Measurements from ENCODE around the gene ARHGEF28.

Gene ARHGEF28

GRCh38 chr5:73915345-73915744 is 289.3 kb downstream of the ARHGEF28 start:
- H4K20me1 ChIP-seq (ENCODE audit: control insufficient read depth, insufficient read depth, low read depth, low read length), result no peaks in the 10 kb centered on the region
- H3K27me3 ChIP-seq (ENCODE audit: control insufficient read depth, low read length), result no peaks in the 10 kb centered on the region
- H3K4me1 ChIP-seq (ENCODE audit: control insufficient read depth, low read length), result peaks cover 8% of the 10 kb centered on the region
- no peaks in the 10 kb centered on the region for H3K9me2 ChIP-seq (replicated peaks; ENCODE audit: control insufficient read depth, low read length)
- TF ChIP-seq EZH2phosphoT487 (IDR thresholded peaks at IDR 0.05; ENCODE audit: borderline replicate concordance, low read length), result no peak
- no peak for TF ChIP-seq CTCF (IDR thresholded peaks at IDR 0.05; ENCODE audit: low read depth, low read length, poor library complexity, severe bottlenecking)
- no peak overlapping the region for H3K4me3 ChIP-seq (ENCODE audit: low read length)
- no peaks in the 10 kb centered on the region for H3F3A ChIP-seq (ENCODE audit: control insufficient read depth, insufficient read depth)
- H3K27ac ChIP-seq (ENCODE audit: low read depth, low read length), result no peak overlapping the region
- H3K9me3 ChIP-seq (ENCODE audit: control insufficient read depth, insufficient read depth, low read length), result no peaks in the 10 kb centered on the region
- no peak overlapping the region for H3K4me2 ChIP-seq (ENCODE audit: low read length)
- H3K36me3 ChIP-seq (ENCODE audit: control insufficient read depth, low read length), result no peaks in the 10 kb centered on the region
- no peaks in the 10 kb centered on the region for H3K79me2 ChIP-seq (ENCODE audit: control insufficient read depth, low read length)

GRCh38 chr5:73917433-73917832 is 291.4 kb downstream of the ARHGEF28 start:
- no peaks in the 10 kb centered on the region for H3K79me2 ChIP-seq (ENCODE audit: control insufficient read depth, low read length)
- H3K9me3 ChIP-seq (ENCODE audit: control insufficient read depth, insufficient read depth, low read length), result no peaks in the 10 kb centered on the region
- no peaks in the 10 kb centered on the region for H3K27me3 ChIP-seq (ENCODE audit: control insufficient read depth, low read length)
- TF ChIP-seq CTCF (IDR thresholded peaks at IDR 0.05; ENCODE audit: low read depth, low read length, poor library complexity, severe bottlenecking), result no peak
- TF ChIP-seq EZH2phosphoT487 (IDR thresholded peaks at IDR 0.05; ENCODE audit: borderline replicate concordance, low read length), result no peak
- peaks cover 8% of the 10 kb centered on the region for H3K4me1 ChIP-seq (ENCODE audit: control insufficient read depth, low read length)
- no peak overlapping the region for H3K4me3 ChIP-seq (ENCODE audit: low read length)
- no peak overlapping the region for H3K4me2 ChIP-seq (ENCODE audit: low read length)
- no peaks in the 10 kb centered on the region for H3F3A ChIP-seq (ENCODE audit: control insufficient read depth, insufficient read depth)
- no peaks in the 10 kb centered on the region for H4K20me1 ChIP-seq (ENCODE audit: control insufficient read depth, insufficient read depth, low read depth, low read length)
- H3K36me3 ChIP-seq (ENCODE audit: control insufficient read depth, low read length), result no peaks in the 10 kb centered on the region
- no peaks in the 10 kb centered on the region for H3K9me2 ChIP-seq (replicated peaks; ENCODE audit: control insufficient read depth, low read length)
- H3K27ac ChIP-seq (ENCODE audit: low read depth, low read length), result no peak overlapping the region

GRCh38 chr5:73917891-73918290 is 291.9 kb downstream of the ARHGEF28 start:
- H3K79me2 ChIP-seq (ENCODE audit: control insufficient read depth, low read length), result no peaks in the 10 kb centered on the region
- H3K4me3 ChIP-seq (ENCODE audit: low read length), result no peak overlapping the region
- H3K9me3 ChIP-seq (ENCODE audit: control insufficient read depth, insufficient read depth, low read length), result no peaks in the 10 kb centered on the region
- H3F3A ChIP-seq (ENCODE audit: control insufficient read depth, insufficient read depth), result no peaks in the 10 kb centered on the region
- no peak overlapping the region for H3K27ac ChIP-seq (ENCODE audit: low read depth, low read length)
- H3K36me3 ChIP-seq (ENCODE audit: control insufficient read depth, low read length), result no peaks in the 10 kb centered on the region
- peaks cover 8% of the 10 kb centered on the region for H3K4me1 ChIP-seq (ENCODE audit: control insufficient read depth, low read length)
- no peak overlapping the region for H3K4me2 ChIP-seq (ENCODE audit: low read length)
- no peaks in the 10 kb centered on the region for H3K27me3 ChIP-seq (ENCODE audit: control insufficient read depth, low read length)
- no peaks in the 10 kb centered on the region for H3K9me2 ChIP-seq (replicated peaks; ENCODE audit: control insufficient read depth, low read length)
- no peaks in the 10 kb centered on the region for H4K20me1 ChIP-seq (ENCODE audit: control insufficient read depth, insufficient read depth, low read depth, low read length)
- TF ChIP-seq EZH2phosphoT487 (IDR thresholded peaks at IDR 0.05; ENCODE audit: borderline replicate concordance, low read length), result no peak
- no peak for TF ChIP-seq CTCF (IDR thresholded peaks at IDR 0.05; ENCODE audit: low read depth, low read length, poor library complexity, severe bottlenecking)

GRCh38 chr5:73918791-73919221 is 292.8 kb downstream of the ARHGEF28 start:
- Histone ChIP-seq H3K79me2 (ENCODE audit: control insufficient read depth, low read length) (no peaks in the 10 kb centered on the region), H3K9me3 (ENCODE audit: control insufficient read depth, insufficient read depth, low read length) (no peaks in the 10 kb centered on the region), H3K27me3 (ENCODE audit: control insufficient read depth, low read length) (no peaks in the 10 kb centered on the region), H3K9me2 (replicated peaks; ENCODE audit: control insufficient read depth, low read length) (no peaks in the 10 kb centered on the region), H3F3A (ENCODE audit: control insufficient read depth, insufficient read depth) (no peaks in the 10 kb centered on the region), H3K36me3 (ENCODE audit: control insufficient read depth, low read length) (no peaks in the 10 kb centered on the region), H3K4me2 (ENCODE audit: low read length) (no peak overlapping the region), H3K4me1 (ENCODE audit: control insufficient read depth, low read length) (peaks cover 5% of the 10 kb centered on the region), H3K27ac (ENCODE audit: low read depth, low read length) (no peak overlapping the region), H3K4me3 (ENCODE audit: low read length) (no peak overlapping the region), H4K20me1 (ENCODE audit: control insufficient read depth, insufficient read depth, low read depth, low read length) (no peaks in the 10 kb centered on the region)
- TF ChIP-seq EZH2phosphoT487 (IDR thresholded peaks at IDR 0.05; ENCODE audit: borderline replicate concordance, low read length) (no peak), CTCF (IDR thresholded peaks at IDR 0.05; ENCODE audit: low read depth, low read length, poor library complexity, severe bottlenecking) (no peak)

Data from DOHH2 (cell line).